A172 (cell line): Measurements from ENCODE around the gene TEKTIP1. TPM values are rescaled to one million over a fixed set of nuclear protein-coding genes. Genes with fewer than 3 reads are reported as not detected.
"Not testable (repeated sequence)": the region's sequence is repeated elsewhere in the genome, so short reads cannot be mapped to it uniquely, and the experiment has no call there.

Experiments used
- DNase-seq: peaks from one replicate; pipeline ENCODE4 v3.0.0-alpha.2; 2015; ENCODE audit warnings: low spot score
- total RNA-seq: library from RNA; depleted of rRNA; stranded (reverse); fragments of >200 nt; shearing (Covaris generic); gene quantifications from 2 replicates; pipeline ENCODE4 v1.2.3, GENCODE V29; 2014

The TEKTIP1 gene
- total RNA-seq, 1 experiment from 2014 or later: not detected

DNA sequence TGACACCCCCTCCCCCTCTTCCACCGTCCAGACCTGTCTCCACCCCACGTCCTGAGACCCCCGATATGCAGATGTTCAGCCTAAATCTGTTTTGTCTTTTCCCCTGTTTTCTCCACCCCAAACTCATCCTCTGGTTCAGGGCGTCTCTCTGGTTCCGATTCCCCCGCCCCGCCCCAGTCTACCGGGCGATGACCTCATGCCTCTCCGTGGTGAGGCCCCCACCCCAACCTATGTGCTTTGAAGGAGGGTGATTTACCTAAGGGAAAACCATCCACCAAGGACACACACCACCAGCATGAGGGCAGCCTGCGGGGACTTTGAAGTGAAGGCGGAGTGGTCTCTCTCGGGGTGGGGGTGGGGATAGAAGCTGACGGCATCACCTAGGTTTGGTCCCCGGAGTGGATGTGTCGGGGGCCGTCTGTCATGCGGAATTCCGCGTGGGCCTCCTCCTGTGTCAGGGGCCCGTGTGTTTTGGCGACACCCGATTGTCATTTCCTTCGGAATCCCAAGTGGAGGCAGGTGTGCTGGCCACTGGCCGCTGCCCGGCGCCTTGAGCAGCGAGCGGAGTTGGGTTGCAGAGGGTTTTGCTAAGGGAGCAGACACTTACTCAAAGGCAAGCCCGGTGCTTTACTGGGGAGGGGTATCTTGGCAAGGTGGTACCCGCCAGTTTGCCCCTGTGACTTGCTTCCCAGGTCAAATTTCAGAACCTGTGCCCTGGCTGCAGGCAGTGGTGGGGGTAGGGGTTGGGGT, 31.4 kb upstream of the TEKTIP1 start:
- peak; percentile 27 for DNase-seq

DNA sequence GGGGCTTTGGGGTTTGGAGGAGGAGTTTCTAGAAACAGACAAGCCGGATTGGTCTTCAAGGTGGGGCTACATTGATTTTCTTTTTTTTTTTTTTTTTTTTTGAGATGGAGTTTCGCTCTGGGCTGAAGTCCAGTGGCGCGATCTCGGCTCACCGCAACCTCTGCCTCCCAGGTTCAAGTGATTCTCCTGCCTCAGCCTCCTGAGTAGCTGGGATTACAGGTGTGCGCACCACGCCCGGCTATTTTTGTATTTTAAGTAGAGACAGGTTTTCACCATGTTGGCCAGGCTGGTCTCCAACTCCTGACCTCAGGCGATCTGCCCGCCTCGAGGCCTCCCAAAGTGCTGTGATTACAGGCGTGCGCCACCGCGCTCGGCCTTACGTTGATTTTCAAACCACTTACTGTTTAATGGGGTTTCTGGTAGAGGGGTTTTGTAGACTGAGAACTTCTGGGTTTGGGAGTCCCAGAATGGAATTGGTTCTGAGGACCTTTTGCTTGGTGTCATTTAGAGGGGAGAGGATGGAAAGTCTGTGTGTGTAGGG, 30.8 kb upstream of the TEKTIP1 start:
- DNase-seq: not testable (repeated sequence)

GRCh38 chr19:3508771-3509535, 30.0 kb upstream of the TEKTIP1 start:
- peak; percentile 42 for DNase-seq

- DNase-seq: peak; percentile 86
Observed at GRCh38 chr19:3509566-3509989, 29.4 kb upstream of the TEKTIP1 start.

DNA sequence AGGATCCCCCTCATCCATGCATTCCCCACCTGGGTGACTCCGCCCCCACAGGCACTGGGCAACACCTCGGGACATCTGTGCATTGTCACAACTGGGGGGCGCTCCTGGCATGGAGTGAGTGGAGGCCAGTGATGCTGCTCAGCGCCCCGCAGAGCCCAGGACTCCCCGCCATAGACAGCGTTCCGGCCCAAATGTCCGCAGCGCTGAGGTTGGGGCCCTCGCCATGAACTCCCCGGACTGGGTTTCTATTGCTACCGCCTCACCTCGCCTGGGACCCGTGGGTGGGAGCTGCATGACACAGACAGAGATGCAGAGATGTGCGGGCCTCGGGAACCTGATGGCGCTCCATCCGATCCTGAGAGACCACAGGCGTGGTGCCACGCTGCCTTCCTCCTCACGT, 28.2 kb upstream of the TEKTIP1 start:
- no peak for DNase-seq

GRCh38 chr19:3511506-3512251, 27.3 kb upstream of the TEKTIP1 start:
- DNase-seq: no peak

DNA sequence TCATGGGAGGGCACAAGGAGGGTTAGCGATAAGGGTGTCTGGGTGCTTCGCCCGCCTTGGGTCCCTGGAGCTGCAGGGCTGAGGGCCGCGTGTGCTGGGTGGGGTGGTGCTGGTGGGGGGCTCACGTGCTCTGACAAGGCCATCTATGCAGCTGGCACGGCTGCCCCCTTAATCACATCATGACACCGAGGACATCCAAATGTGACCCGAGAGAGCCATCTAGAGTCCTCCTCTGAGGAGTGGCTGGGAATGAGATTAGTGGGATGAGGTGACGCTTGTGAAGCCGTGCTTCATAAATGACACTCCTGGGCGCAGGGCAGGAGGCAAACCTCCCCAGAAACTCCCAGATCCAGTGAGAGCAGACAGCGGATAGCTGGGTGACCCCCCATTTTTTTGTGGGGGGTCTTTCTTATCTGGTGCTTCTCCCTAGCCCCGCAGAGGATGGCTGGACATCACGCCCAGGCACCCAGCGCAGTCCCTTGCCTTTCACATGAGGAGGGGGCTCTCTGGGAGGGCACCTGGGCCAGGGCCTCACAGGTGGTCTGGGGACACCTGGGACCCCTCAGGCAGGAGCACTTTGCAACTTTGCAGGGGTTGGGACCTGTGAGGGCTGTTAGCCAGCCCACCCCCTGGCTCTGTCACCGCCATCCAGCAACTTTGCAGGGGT, 26.3 kb upstream of the TEKTIP1 start:
- no peak for DNase-seq

- DNase-seq: no peak
Observed at GRCh38 chr19:3513229-3514140, 25.5 kb upstream of the TEKTIP1 start.

- DNase-seq: no peak
Observed at GRCh38 chr19:3514930-3515329, 24.0 kb upstream of the TEKTIP1 start.

DNA sequence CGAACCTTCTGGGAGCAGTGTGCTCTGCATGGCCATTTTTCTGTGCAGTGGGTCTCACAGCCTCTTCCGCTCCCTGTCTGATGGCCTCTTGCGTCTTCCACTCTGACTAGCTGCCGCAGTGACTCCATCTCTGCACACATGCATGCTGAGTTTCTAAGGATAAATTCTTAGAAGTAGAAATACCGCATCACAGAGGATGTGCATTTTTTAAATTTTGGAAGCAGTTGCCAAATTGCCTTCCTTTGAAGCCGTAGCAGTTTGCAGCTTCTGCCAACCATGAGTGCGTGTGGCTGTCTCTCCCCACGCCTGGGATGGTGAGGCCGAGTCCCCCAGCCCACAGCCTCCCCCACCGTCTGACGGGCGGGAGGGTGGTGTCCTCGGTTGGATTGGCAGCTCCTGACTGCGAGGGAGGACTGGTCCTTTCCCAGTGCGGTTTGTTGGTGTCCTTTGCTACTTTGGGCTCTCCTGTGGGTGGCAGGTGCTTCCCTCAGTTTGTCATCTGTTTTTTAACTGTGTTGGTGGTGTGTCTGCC, 23.0 kb upstream of the TEKTIP1 start:
- DNase-seq: no peak

- no peak for DNase-seq
Observed at GRCh38 chr19:3516675-3517207, 22.2 kb upstream of the TEKTIP1 start.

DNA sequence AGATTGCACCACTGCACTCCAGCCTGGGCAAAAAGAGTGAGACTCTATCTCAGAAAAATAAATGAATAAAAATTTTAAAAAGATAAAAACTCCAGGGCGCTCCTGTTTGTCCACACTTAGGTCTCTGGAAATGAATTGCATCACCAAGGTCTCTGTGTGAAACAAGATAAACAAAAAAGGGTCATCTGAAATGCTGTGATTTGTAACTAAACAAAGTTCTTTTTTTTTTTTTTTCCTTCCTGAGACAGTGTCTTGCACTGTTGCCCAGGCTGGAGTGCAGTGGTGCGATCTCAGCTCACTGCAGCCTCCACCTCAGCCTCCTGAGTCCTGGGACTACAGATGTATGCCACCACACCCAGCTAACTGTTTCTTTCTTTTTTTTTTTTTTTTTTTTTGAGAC, 21.3 kb upstream of the TEKTIP1 start:
- no peak for DNase-seq

DNA sequence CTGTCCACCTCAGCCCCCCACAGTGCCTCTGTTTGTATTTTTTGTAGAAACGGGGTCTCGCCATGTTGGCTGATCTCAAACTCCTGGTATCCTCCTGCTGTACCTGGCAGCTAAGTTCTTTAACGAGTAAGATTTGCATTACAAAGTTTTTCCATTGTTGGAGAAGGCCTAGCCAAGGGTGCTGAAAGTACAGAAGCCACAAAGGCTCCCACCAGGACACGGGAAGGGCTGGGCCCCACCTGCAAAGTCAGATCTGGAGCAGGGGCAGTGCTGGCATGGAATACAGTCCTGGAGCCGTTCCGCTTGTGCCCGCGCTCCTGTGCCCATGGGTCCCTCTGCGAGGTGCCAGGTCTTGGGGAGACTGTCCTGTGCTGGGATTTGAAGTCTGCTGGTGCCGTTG, 20.7 kb upstream of the TEKTIP1 start:
- no peak for DNase-seq

GRCh38 chr19:3518659-3519058, 20.3 kb upstream of the TEKTIP1 start:
- DNase-seq: no peak

- DNase-seq: no peak
Observed at GRCh38 chr19:3519126-3519525, 19.8 kb upstream of the TEKTIP1 start.

DNA sequence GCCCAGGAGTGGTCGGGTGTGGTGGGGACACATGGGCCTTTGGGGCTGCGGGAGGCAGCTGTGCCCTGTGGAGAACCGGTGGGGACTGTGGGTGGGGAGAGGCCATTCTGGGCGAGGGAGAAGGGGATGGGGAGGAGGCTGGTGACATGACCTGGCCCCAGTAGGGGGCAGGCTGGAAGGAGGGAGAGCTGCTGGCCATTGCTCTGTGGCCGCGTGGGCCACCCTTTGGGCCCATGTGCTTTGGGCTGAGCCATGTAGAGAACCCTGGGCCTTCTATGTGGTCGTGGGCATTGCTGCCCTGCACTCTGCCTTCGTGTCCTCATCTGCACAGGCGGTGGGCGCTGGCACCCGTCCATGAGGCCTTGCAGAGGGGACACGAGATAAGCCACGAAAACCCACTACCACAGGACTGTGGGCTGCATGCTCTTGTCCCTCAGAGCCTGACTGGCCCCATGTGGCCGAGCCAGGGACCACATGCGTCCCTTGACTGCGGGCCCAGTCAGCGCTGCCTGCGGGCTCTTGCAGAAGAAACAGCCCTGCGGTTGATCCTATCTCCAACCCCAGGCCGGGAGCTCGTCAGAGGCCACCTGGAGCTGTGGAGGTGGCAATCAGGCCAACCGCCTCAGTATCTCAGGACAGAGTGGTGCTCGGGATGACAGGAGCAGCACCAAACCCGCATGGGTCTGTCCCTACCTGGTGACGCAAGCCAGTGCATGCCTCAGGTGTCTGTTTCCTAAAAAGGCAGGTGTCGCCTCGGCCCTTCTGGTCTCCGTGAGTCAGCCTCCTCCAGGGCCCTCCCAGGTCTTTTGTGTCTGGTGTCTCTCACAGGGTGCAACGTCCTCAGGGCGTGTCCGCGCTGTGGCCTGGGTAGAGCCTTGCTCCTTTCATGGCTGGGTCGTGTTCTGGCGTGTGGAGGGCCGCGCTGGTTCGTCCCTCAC, 18.5 kb upstream of the TEKTIP1 start:
- no peak for DNase-seq

- DNase-seq: no peak
Observed at GRCh38 chr19:3521104-3521445, 17.9 kb upstream of the TEKTIP1 start.

GRCh38 chr19:3522421-3523360, 16.3 kb upstream of the TEKTIP1 start:
- DNase-seq: no peak
